ENCODE data around the gene ANAPC7.

The ANAPC7 gene

DNA sequence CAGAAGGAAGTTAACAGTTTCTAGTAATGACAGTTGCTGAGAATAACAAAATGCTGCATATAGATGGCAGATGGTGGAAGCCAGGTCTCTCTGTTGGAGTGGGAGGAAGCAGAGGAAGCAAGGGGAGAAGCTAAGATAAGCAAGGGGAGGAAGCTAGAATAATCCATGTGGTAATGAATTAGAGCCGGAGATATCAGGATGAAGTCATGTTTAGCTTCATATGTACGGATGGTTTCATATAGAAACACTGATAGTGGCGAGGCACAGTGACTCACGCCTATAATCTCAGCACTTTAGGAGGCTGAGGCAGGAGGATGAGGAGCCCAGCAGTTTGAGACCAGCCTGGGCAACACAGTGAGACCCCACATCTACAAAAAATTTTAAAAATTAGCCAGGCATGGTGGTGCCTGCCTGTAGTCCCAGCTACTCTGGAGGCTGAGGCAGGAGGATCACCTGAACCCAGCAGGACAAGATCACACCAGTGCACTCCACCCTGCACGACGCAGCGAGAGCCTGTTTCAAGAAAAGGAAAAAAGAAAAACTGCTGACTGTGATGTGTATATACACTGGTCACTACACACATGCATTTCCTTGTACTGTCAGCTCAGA is 49.2 kb downstream of the ANAPC7 start:
- no peak overlapping the region for H2AFZ ChIP-seq (ENCODE audit: low read depth, low read length)
- no peak overlapping the region for H3K27ac ChIP-seq (ENCODE audit: low read length)
- DNase-seq (no peak), ATAC-seq (ENCODE audit: insufficient read depth, low read depth) (0 out of 3 replicates have a peak, but pooled peaks have one; percentile 12)
- peaks cover 2% of the 10 kb centered on the region for H4K20me1 ChIP-seq (ENCODE audit: insufficient read depth, low read length)
- H3K9me3 ChIP-seq (ENCODE audit: insufficient read depth, low read length, severe bottlenecking): no peaks in the 10 kb centered on the region
- H3K27me3 ChIP-seq (ENCODE audit: insufficient read depth, low read length, poor library complexity): no peaks in the 10 kb centered on the region
- no peak overlapping the region for H3K9ac ChIP-seq (ENCODE audit: low read depth, low read length)
- no peak overlapping the region for H3K4me2 ChIP-seq (ENCODE audit: insufficient read depth, low read length)
- H3K79me2 ChIP-seq (ENCODE audit: insufficient read depth, low read length): no peaks in the 10 kb centered on the region
- no peak overlapping the region for H3K4me3 ChIP-seq (ENCODE audit: low read depth in 1 of 2, low read length in 2 of 2)
- no peaks in the 10 kb centered on the region for H3K4me1 ChIP-seq (ENCODE audit: insufficient read depth, low read length)
- TF ChIP-seq CTCF (IDR thresholded peaks at IDR 0.05; ENCODE audit: borderline replicate concordance, extremely low read depth, low read length, poor library complexity, severe bottlenecking) (no peak), EZH2 (IDR thresholded peaks at IDR 0.05; ENCODE audit: borderline replicate concordance, low read depth, low read length, severe bottlenecking) (no peak)
- peaks cover 12% of the 10 kb centered on the region; the same call in 1 of the 2 replicates for H3K36me3 ChIP-seq (ENCODE audit: insufficient read depth, low read length)

GRCh38 chr12:110353211-110353965 is 50.1 kb downstream of the ANAPC7 start:
- H3K27ac ChIP-seq (ENCODE audit: low read length): no peak overlapping the region
- no peaks in the 10 kb centered on the region for H3K27me3 ChIP-seq (ENCODE audit: insufficient read depth, low read length, poor library complexity)
- H3K4me3 ChIP-seq (ENCODE audit: low read depth in 1 of 2, low read length in 2 of 2): no peak overlapping the region
- H4K20me1 ChIP-seq (ENCODE audit: insufficient read depth, low read length): peaks cover 8% of the 10 kb centered on the region
- no peaks in the 10 kb centered on the region for H3K79me2 ChIP-seq (ENCODE audit: insufficient read depth, low read length)
- TF ChIP-seq CTCF (IDR thresholded peaks at IDR 0.05; ENCODE audit: borderline replicate concordance, extremely low read depth, low read length, poor library complexity, severe bottlenecking) (no peak), EZH2 (IDR thresholded peaks at IDR 0.05; ENCODE audit: borderline replicate concordance, low read depth, low read length, severe bottlenecking) (no peak)
- 0 out of 3 replicates have a peak, but pooled peaks have one; percentile 10 for ATAC-seq (ENCODE audit: insufficient read depth, low read depth)
- no peaks in the 10 kb centered on the region for H3K4me1 ChIP-seq (ENCODE audit: insufficient read depth, low read length)
- no peaks in the 10 kb centered on the region for H3K9me3 ChIP-seq (ENCODE audit: insufficient read depth, low read length, severe bottlenecking)
- no peak for DNase-seq
- no peak overlapping the region for H3K4me2 ChIP-seq (ENCODE audit: insufficient read depth, low read length)
- H2AFZ ChIP-seq (ENCODE audit: low read depth, low read length): no peak overlapping the region
- peaks cover 21% of the 10 kb centered on the region for H3K36me3 ChIP-seq (ENCODE audit: insufficient read depth, low read length)
- H3K9ac ChIP-seq (ENCODE audit: low read depth, low read length): no peak overlapping the region

GRCh38 chr12:110352401-110352800 is 51.1 kb downstream of the ANAPC7 start:
- DNase-seq: no peak
- Histone ChIP-seq H3K27ac (ENCODE audit: low read length) (no peak overlapping the region), H3K9ac (ENCODE audit: low read depth, low read length) (no peak overlapping the region), H3K79me2 (ENCODE audit: insufficient read depth, low read length) (no peaks in the 10 kb centered on the region), H4K20me1 (ENCODE audit: insufficient read depth, low read length) (peaks cover 8% of the 10 kb centered on the region), H3K27me3 (ENCODE audit: insufficient read depth, low read length, poor library complexity) (no peaks in the 10 kb centered on the region), H3K36me3 (ENCODE audit: insufficient read depth, low read length) (peaks cover 30% of the 10 kb centered on the region), H3K9me3 (ENCODE audit: insufficient read depth, low read length, severe bottlenecking) (no peaks in the 10 kb centered on the region), H2AFZ (ENCODE audit: low read depth, low read length) (no peak overlapping the region), H3K4me2 (ENCODE audit: insufficient read depth, low read length) (no peak overlapping the region), H3K4me1 (ENCODE audit: insufficient read depth, low read length) (no peaks in the 10 kb centered on the region), H3K4me3 (ENCODE audit: low read depth in 1 of 2, low read length in 2 of 2) (no peak overlapping the region)
- TF ChIP-seq CTCF (IDR thresholded peaks at IDR 0.05; ENCODE audit: borderline replicate concordance, extremely low read depth, low read length, poor library complexity, severe bottlenecking): no peak
- TF ChIP-seq EZH2 (IDR thresholded peaks at IDR 0.05; ENCODE audit: borderline replicate concordance, low read depth, low read length, severe bottlenecking): no peak
- ATAC-seq (ENCODE audit: insufficient read depth, low read depth): no peak
